ENCODE measurements around the gene ZNF330.
"Not testable (repeated sequence)": the region's sequence is repeated elsewhere in the genome, so short reads cannot be mapped to it uniquely, and the experiment has no call there.

The ZNF330 gene

DNA sequence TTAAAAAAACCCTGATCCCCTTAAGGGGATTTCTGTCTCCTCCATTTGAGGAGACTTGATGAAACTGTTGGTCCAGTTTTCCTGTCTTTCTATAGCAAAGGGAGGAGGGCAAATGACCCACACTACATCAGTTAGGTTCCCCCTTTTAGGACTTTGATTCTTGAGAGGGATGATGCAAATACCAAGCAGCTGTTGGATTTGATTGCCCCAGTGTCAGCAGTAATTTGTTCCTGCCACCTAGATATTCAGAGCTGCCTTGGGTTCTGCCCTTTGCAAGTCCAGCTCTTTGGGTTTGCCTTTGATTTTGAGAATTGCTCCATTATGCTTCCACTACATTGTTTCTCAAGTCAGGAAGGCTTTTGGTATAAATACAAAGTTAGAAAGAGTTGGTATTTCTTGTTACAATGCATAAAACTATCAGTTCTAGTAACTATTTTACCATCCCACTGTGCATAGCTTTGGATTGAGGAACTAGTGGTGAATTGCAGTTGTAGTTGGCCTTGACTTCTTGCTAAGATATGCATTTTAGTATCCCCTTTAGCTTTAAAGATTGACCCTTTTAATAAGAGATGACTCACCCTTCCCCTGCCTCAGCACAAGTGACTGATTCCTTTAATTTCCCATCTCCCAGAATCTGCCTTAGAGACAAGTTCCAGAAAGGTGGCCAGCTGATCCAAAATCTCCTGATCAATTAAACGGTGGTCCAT, 24.3 kb upstream of the ZNF330 start:
- H3K9ac ChIP-seq (ENCODE audit: low read depth, low read length), result no peak overlapping the region
- H3K27me3 ChIP-seq (ENCODE audit: control insufficient read depth, insufficient read depth, low read length), result no peaks in the 10 kb centered on the region
- no peaks in the 10 kb centered on the region for H3K9me3 ChIP-seq (ENCODE audit: control insufficient read depth, insufficient read depth, low read length)
- H3K36me3 ChIP-seq (ENCODE audit: control insufficient read depth, insufficient read depth, low read length), result no peaks in the 10 kb centered on the region
- no peak overlapping the region for H3K4me3 ChIP-seq (ENCODE audit: low read depth, low read length)
- H3K27ac ChIP-seq (ENCODE audit: low read depth, low read length), result no peak overlapping the region
- no peaks in the 10 kb centered on the region for H3K4me1 ChIP-seq (ENCODE audit: control insufficient read depth, insufficient read depth, low read length)

DNA sequence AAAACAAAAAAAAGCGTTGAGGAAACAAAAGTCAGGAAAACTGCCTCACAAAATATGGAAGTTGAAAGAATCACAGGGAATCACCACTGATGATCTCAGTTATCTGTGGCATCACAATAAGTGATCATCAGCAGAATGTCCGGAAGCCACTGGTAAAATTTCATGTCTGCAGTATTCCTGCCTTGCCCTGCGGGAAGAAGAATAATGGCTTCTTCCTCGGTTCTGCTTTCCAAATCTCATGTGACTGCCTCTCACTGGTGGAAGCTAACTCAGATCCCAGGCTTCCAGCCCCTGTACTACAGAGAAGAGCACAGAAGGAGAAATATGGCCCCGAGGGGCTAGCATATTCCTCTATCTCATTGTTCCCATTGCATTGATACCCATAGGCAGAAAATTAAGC, 12.7 kb upstream of the ZNF330 start:
- no peak overlapping the region for H3K27ac ChIP-seq (ENCODE audit: low read depth, low read length)
- H3K9ac ChIP-seq (ENCODE audit: low read depth, low read length), result no peak overlapping the region
- no peaks in the 10 kb centered on the region for H3K27me3 ChIP-seq (ENCODE audit: control insufficient read depth, insufficient read depth, low read length)
- no peaks in the 10 kb centered on the region for H3K4me1 ChIP-seq (ENCODE audit: control insufficient read depth, insufficient read depth, low read length)
- H3K9me3 ChIP-seq (ENCODE audit: control insufficient read depth, insufficient read depth, low read length), result no peaks in the 10 kb centered on the region
- H3K36me3 ChIP-seq (ENCODE audit: control insufficient read depth, insufficient read depth, low read length), result no peaks in the 10 kb centered on the region
- H3K4me3 ChIP-seq (ENCODE audit: low read depth, low read length), result no peak overlapping the region

DNA sequence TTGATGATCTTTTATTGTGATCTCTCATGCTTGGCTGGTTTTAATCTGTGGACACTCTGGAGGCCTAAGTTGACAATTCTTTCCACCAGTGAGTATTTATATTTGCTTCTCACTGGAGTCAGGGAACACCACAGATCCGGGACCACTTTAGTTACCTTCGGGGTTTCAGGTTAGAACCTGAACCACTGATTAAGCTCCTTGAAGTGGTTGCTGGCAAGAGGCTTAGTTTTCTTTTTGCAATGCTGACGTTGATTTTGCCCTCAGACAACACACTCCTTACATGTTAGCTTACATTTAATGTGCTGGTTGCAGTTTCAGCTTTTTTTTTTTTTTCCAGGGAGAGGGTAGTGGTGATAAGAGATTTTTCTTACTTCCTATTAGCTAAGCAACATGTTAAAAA, 10.5 kb upstream of the ZNF330 start:
- no peak overlapping the region for H3K9ac ChIP-seq (ENCODE audit: low read depth, low read length)
- no peaks in the 10 kb centered on the region for H3K9me3 ChIP-seq (ENCODE audit: control insufficient read depth, insufficient read depth, low read length)
- H3K27me3 ChIP-seq (ENCODE audit: control insufficient read depth, insufficient read depth, low read length), result no peaks in the 10 kb centered on the region
- no peaks in the 10 kb centered on the region for H3K4me1 ChIP-seq (ENCODE audit: control insufficient read depth, insufficient read depth, low read length)
- H3K4me3 ChIP-seq (ENCODE audit: low read depth, low read length), result no peak overlapping the region
- no peaks in the 10 kb centered on the region for H3K36me3 ChIP-seq (ENCODE audit: control insufficient read depth, insufficient read depth, low read length)
- H3K27ac ChIP-seq (ENCODE audit: low read depth, low read length), result no peak overlapping the region

DNA sequence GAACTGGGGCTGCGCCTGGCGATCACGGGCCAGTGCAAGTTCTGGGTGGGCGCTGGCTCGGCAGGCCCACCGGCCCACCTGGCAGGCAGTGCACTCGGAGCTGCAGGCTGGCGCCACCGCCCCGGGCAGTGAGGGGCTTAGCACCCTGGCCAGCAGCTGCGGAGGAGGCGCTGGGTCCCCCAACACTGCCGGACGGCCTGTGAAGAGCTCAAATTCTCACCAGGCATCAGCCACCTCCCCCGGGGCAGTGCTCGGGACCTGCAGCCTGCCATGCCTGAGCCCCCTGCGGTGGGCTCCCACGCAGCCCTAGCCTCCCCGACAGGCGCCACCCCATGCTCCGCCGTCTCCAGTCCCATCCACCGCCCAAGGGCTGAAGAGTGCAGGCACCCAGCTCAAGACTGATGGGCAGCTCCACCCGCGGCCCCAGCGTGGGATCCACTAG, 7.1 kb upstream of the ZNF330 start:
- no peaks in the 10 kb centered on the region for H3K9me3 ChIP-seq (ENCODE audit: control insufficient read depth, insufficient read depth, low read length)
- H3K36me3 ChIP-seq (ENCODE audit: control insufficient read depth, insufficient read depth, low read length), result no peaks in the 10 kb centered on the region
- no peaks in the 10 kb centered on the region for H3K27me3 ChIP-seq (ENCODE audit: control insufficient read depth, insufficient read depth, low read length)
- H3K9ac ChIP-seq (ENCODE audit: low read depth, low read length), result no peak overlapping the region
- no peak overlapping the region for H3K4me3 ChIP-seq (ENCODE audit: low read depth, low read length)
- H3K4me1 ChIP-seq (ENCODE audit: control insufficient read depth, insufficient read depth, low read length), result no peaks in the 10 kb centered on the region
- H3K27ac ChIP-seq (ENCODE audit: low read depth, low read length), result no peak overlapping the region

DNA sequence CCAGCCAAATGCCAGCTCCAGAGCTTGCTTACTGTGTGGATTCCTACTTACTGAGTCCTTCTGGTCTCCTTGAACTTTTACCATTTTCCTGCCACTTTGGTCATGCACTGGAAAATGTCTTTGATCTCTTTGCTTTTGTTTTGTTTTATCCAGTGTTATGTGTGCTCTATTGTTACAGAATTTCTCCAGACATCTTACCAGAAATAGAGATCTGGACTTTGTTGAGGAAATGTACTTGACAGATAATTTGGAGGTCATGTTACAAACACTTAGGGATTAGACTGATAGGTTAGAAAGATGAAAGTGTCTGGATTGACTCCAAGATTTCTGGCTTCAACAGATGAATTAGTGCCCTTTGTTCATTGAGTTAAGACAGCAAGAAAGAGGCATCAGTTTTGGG, 5.7 kb upstream of the ZNF330 start:
- no peaks in the 10 kb centered on the region for H3K27me3 ChIP-seq (ENCODE audit: control insufficient read depth, insufficient read depth, low read length)
- no peak overlapping the region for H3K9ac ChIP-seq (ENCODE audit: low read depth, low read length)
- peaks cover 3% of the 10 kb centered on the region; the same call in 1 of the 2 replicates for H3K4me1 ChIP-seq (ENCODE audit: control insufficient read depth, insufficient read depth, low read length)
- H3K9me3 ChIP-seq (ENCODE audit: control insufficient read depth, insufficient read depth, low read length), result no peaks in the 10 kb centered on the region
- H3K27ac ChIP-seq (ENCODE audit: low read depth, low read length), result no peak overlapping the region
- H3K36me3 ChIP-seq (ENCODE audit: control insufficient read depth, insufficient read depth, low read length), result no peaks in the 10 kb centered on the region
- no peak overlapping the region for H3K4me3 ChIP-seq (ENCODE audit: low read depth, low read length)

DNA sequence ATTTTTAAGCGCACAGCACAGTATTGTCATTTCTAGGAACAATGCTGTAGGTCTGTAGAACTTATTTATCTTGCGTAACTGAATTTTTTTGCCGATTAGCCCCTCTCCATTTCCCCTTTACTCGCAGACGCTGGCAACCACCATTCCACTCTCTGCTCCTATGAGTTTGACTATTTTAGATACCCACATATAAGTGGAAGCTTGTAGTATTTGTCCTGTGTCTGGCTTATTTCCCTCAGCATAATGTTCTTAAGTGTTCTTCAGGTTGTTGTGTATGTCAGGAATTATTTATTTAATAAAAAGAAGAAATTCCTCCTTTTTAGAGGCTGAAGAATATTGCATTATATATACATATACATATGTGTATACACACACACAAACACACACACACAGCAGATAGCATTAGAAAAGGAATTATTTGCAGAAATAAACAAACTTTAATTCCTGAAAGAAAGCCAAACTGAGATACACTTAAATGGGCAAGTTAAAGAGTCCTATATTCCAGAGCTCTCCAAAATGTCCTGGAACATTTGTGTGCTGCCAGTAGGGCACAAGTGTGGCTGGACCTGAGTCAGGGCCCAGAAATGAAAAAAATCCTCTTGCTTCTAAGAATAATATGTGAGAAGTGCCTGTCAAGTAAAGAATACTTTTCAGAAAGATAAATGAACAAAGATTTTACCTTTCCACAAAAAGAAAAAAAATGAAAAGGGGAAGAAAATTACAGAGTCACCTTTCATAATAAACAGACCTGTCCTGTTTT, 4.5 kb upstream of the ZNF330 start:
- Histone ChIP-seq H3K4me3 (ENCODE audit: low read depth, low read length) (no peak overlapping the region), H3K9ac (ENCODE audit: low read depth, low read length) (no peak overlapping the region), H3K9me3 (ENCODE audit: control insufficient read depth, insufficient read depth, low read length) (no peaks in the 10 kb centered on the region), H3K27ac (ENCODE audit: low read depth, low read length) (no peak overlapping the region), H3K27me3 (ENCODE audit: control insufficient read depth, insufficient read depth, low read length) (no peaks in the 10 kb centered on the region), H3K36me3 (ENCODE audit: control insufficient read depth, insufficient read depth, low read length) (no peaks in the 10 kb centered on the region), H3K4me1 (ENCODE audit: control insufficient read depth, insufficient read depth, low read length) (peaks cover 9% of the 10 kb centered on the region)

DNA sequence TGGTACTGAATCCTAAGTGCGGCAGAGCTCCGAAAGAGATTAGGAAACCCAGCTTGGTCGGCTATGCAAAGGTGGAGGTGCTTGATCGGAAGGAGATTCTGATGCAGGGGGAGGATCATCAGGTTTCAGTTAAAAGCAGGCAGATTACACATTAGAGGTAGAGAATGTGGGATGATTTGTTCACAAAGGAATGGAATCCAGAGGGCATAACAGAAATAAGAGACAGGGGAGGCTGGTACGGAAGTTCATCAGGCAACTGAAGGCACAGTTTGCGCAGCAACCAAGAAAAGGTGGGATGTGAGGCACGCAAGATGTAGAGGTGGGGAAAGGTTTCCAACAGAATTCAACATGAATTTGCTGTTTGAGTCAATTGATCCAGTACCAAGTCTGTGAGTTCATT, 424 bp upstream of the ZNF330 start:
- H3K27ac ChIP-seq (ENCODE audit: low read depth, low read length), result no peak overlapping the region
- H3K9ac ChIP-seq (ENCODE audit: low read depth, low read length), result no peak overlapping the region
- H3K9me3 ChIP-seq (ENCODE audit: control insufficient read depth, insufficient read depth, low read length), result no peaks in the 10 kb centered on the region
- H3K4me3 ChIP-seq (ENCODE audit: low read depth, low read length), result peak overlapping the region; percentile 79
- no peaks in the 10 kb centered on the region for H3K27me3 ChIP-seq (ENCODE audit: control insufficient read depth, insufficient read depth, low read length)
- peaks cover 28% of the 10 kb centered on the region for H3K36me3 ChIP-seq (ENCODE audit: control insufficient read depth, insufficient read depth, low read length)
- H3K4me1 ChIP-seq (ENCODE audit: control insufficient read depth, insufficient read depth, low read length), result peaks cover 14% of the 10 kb centered on the region

DNA sequence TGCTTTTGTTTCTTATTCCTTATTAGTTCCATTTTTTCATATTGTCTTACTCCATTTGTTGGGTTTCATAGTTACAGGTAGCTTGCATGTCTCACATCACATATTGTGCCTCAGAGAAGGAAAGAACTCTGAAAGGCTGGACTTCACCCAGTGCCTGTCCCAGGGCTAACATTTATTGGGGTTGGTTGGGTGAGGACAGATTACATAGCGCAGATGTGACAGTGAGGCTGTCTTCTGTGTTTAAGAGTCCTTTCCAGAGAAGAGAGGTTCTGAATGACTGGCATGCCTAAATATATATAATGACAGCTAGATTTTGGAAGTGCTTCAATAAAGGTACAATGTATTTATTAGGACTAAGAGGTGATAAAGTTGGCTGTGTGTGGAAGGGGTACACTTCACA, 2.7 kb downstream of the ZNF330 start:
- H3K27me3 ChIP-seq (ENCODE audit: control insufficient read depth, insufficient read depth, low read length), result no peaks in the 10 kb centered on the region
- H3K4me3 ChIP-seq (ENCODE audit: low read depth, low read length), result no peak overlapping the region
- peaks cover 55% of the 10 kb centered on the region for H3K36me3 ChIP-seq (ENCODE audit: control insufficient read depth, insufficient read depth, low read length)
- no peaks in the 10 kb centered on the region for H3K9me3 ChIP-seq (ENCODE audit: control insufficient read depth, insufficient read depth, low read length)
- H3K4me1 ChIP-seq (ENCODE audit: control insufficient read depth, insufficient read depth, low read length), result peaks cover 14% of the 10 kb centered on the region
- H3K9ac ChIP-seq (ENCODE audit: low read depth, low read length), result no peak overlapping the region
- H3K27ac ChIP-seq (ENCODE audit: low read depth, low read length), result no peak overlapping the region

DNA sequence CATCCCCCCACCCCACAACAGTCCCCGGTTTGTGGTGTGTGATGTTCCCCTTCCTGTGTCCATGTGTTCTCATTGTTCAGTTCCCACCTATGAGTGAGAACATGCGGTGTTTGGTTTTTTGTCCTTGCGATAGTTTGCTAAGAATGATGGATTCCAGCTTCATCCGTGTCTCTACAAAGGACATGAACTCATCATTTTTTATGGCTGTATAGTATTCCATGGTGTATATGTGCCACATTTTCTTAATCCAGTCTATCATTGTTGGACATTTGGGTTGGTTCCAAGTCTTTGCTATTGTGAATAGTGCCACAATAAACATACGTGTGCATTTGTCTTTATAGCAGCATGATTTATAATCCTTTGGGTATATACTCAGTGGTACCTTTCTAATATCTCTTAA, 6.6 kb downstream of the ZNF330 start:
- H3K4me1 ChIP-seq (ENCODE audit: control insufficient read depth, insufficient read depth, low read length); H3K27me3 ChIP-seq (ENCODE audit: control insufficient read depth, insufficient read depth, low read length); H3K9me3 ChIP-seq (ENCODE audit: control insufficient read depth, insufficient read depth, low read length); H3K9ac ChIP-seq (ENCODE audit: low read depth, low read length); H3K27ac ChIP-seq (ENCODE audit: low read depth, low read length); H3K4me3 ChIP-seq (ENCODE audit: low read depth, low read length): not testable (repeated sequence)
- peaks cover 93% of the 10 kb centered on the region for H3K36me3 ChIP-seq (ENCODE audit: control insufficient read depth, insufficient read depth, low read length)

DNA sequence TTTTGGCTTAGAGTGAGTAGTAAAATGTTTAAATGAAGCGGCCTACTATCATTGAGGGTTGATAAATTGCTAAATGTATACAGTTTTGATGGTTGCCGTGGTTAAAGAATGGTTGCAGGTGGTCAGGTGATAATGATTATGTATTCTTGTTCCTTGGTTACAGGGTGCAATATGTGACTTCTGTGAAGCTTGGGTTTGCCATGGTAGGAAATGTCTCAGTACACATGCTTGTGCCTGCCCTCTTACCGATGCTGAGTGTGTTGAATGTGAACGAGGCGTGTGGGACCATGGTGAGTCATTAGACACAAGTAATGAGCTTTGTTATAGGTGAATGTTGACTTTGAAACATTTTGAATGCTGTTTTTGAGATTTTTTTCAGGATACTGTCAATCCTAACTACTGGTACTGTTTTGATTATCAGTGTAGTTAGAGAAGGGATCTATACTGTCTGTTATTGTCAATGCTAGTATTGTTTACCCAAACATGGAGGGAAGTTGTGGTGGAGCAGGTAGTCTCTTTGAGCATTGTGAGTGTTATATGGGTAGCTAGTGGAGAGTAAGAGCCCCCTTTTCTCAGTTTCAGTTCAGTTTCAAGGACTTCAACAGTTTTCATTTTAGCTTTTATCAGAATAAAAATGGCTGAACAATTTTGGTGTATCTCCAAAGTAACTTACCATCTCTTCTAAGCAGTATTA, 8.9 kb downstream of the ZNF330 start:
- no peak overlapping the region for H3K27ac ChIP-seq (ENCODE audit: low read depth, low read length)

DNA sequence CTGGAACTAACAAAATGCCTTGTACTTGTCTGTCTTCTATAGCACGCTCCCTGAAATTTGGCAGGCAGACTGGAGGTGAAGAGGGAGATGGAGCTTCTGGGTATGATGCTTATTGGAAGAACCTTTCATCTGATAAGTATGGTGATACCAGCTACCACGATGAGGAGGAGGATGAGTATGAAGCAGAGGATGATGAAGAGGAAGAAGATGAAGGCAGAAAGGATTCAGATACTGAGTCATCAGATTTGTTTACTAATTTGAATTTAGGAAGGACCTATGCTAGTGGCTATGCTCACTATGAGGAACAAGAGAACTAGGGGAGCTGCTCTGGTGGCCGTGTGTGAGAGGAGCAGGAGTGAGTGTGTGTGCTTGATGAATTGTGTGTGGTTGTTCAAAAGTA, 13.0 kb downstream of the ZNF330 start:
- peaks cover 62% of the 10 kb centered on the region for H3K36me3 ChIP-seq (ENCODE audit: control insufficient read depth, insufficient read depth, low read length)
- no peaks in the 10 kb centered on the region for H3K9me3 ChIP-seq (ENCODE audit: control insufficient read depth, insufficient read depth, low read length)
- no peaks in the 10 kb centered on the region for H3K27me3 ChIP-seq (ENCODE audit: control insufficient read depth, insufficient read depth, low read length)
- no peak overlapping the region for H3K4me3 ChIP-seq (ENCODE audit: low read depth, low read length)
- H3K4me1 ChIP-seq (ENCODE audit: control insufficient read depth, insufficient read depth, low read length), result no peaks in the 10 kb centered on the region
- no peak overlapping the region for H3K9ac ChIP-seq (ENCODE audit: low read depth, low read length)
- no peak overlapping the region for H3K27ac ChIP-seq (ENCODE audit: low read depth, low read length)

More for the DNA sequence above, 8.9 kb downstream of the ZNF330 start:
- Histone ChIP-seq H3K36me3 (ENCODE audit: control insufficient read depth, insufficient read depth, low read length) (peaks cover 95% of the 10 kb centered on the region), H3K9ac (ENCODE audit: low read depth, low read length) (no peak overlapping the region), H3K4me3 (ENCODE audit: low read depth, low read length) (no peak overlapping the region), H3K9me3 (ENCODE audit: control insufficient read depth, insufficient read depth, low read length) (no peaks in the 10 kb centered on the region), H3K4me1 (ENCODE audit: control insufficient read depth, insufficient read depth, low read length) (no peaks in the 10 kb centered on the region), H3K27me3 (ENCODE audit: control insufficient read depth, insufficient read depth, low read length) (no peaks in the 10 kb centered on the region)

Data from HUES48 (cell line).